COLO668 (cell line): ENCODE measurements around the gene KMT2D.
"Not testable (repeated sequence)": the region's sequence is repeated elsewhere in the genome, so short reads cannot be mapped to it uniquely, and the experiment has no call there.

ENCODE experiments used
- DNase-seq: peaks from one replicate; lab custom pipeline; 2025; ENCODE audit not compliant: unreplicated experiment; lab: John Stamatoyannopoulos, UW

Gene KMT2D

DNA sequence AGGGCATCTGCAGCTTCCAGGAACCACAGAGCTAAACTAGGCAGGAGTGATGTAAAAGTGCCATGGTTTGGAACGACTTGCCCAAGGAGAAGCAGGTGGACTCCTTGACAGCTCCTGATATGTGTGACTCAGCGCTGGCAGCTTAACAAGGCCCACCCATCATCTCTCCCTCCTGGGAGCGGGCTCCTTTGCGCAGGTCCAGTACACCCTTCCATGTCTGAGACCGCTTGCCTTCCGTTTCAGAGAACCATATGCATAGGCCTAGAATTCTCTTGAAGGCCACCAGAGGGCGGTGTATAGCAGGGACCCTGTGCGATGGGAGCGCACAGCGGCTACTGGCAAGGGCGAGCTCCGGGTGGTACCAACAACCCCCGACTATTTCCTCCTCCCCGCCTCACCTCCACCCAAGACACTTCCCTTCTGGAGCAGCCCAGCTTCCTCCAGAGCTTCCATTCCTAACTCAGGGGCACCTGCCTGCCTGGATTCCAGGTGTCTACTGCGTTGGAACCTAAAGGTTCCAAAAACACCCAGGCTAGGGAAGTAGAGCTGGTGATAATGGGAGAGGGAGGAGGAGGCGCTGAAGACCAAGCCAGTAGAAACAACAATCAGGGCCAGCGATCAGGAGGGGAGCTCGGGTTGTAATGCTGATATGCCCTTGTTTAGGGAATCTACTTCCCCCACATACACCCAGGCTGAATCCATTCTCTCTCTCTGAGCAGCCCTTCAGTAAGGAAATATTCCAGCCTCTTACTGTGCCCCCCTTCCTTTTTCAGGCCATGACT lies 27.7 kb upstream of the KMT2D start:
- peak; percentile 51 for DNase-seq

DNA sequence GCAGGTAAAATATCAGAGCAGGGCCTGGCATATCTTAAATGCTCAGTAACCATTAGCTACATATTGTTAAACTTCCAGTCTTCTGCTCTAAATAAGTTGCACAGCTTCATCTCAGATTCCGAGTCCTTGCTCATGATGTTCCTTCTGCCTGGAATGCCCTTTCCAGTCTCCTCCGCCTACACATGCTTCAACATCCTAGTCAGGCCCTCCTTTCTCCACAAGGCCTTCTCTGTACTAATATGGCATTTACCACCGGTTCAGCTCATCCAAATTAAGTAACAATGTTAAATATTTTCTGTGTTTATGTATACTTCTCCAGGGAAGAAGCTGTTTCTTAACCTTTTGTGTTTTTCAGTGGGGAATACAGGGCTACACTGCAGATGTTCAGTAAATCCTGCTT lies 25.5 kb upstream of the KMT2D start:
- no peak for DNase-seq

DNA sequence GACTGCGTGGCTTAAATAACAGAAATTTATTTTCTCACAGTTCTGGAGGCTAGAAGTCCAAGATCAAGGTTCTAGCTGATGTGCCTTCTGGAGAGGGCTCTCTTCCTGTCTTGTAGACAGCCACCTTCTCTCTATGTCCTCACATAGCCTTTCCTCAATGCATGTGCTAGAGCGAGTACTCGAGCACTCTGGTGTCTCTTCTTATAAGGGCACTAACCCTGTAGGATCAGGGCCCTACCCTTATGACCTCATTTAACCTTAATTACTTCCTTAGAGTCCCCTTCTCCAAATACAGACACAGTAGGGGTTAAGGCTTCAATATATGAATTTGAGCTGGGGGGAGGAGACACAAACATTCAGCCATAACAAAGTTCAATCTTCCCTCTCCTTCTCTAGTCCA lies 23.8 kb upstream of the KMT2D start:
- DNase-seq, result no peak

DNA sequence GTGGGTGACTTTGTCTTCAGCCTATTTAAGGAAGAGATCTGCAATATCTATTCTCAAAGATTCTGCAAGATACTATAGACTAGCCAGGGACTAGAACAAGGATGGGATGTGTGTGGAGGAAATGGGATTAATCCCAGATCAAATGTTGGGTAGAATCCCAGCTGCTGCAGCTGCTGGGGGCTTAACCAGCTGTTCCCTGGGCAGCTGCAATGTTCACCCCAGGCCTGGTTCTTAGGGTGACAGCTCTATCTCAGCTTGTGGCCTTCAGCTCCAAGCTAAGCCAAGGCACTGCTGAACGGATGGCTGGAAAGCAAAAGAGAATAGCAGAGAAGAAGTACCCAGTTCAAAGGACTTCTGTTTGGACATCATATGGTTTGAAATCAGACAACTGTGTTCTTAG lies 19.2 kb upstream of the KMT2D start:
- no peak for DNase-seq

DNA sequence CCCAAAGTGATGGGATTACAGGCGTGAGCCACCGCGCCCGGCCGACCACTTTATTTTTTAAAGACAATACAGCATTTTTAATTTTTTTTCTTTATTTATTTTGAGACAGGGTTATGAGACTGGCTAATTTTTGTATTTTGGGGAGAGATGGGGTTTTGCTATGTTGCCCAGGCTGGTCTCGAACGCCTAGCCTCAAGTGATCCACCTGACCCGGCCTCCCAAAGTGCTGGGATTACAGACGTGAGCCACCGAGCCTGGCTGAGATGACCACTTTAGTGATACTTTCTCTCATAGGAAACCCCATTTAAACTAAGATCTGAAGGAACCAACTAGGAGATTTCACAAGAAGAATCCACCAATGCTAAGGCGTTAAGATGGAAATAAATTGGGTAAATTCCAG lies 10.4 kb upstream of the KMT2D start:
- DNase-seq, result no peak

DNA sequence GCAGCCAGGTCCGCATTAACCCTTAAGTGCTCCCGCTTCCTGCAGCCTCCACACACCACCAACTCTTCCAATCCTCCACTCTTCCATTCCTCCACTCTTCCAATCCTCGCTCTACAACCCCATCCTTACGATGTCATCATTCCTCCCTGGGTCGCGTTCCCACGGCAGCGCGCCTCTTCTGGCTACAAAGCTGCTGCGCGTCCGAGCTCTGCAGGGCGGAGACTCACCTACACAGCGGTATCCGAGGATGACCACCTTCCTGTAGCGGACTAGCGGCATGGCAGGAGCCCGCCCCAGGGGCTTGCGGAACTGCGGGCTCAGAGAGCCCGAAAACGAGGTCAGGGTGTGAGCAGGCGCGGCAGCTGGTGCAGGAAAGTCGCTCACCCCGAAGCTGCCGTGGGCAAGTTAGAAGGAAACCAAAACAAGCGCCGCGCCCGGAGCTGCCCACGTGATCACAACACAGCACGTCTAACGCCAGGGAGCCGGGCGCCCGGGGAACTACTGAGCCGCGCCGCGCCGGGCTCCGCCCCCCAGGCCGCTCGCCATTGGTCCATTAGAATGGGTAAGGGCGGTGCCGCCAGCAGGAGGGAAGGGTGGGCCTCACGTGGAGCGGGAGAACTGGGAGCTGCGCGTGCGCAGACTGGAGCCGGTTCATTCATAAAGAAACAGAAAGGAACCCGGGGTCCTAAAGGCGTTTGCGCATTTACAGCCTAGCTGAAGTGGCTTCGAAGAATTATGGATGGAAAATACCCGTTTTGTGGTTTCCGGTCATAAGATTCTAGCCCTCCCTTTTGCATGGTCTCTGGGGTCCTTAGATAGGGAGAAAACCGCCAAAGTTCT lies 9.1 kb upstream of the KMT2D start, which contains the start of gene RHEBL1:
Gene RHEBL1 (minus strand): TSS at position 473 of the 840 bp plus-strand sequence. CDS start 194 bp downstream, at position 279.
- peak; percentile 96 for DNase-seq

DNA sequence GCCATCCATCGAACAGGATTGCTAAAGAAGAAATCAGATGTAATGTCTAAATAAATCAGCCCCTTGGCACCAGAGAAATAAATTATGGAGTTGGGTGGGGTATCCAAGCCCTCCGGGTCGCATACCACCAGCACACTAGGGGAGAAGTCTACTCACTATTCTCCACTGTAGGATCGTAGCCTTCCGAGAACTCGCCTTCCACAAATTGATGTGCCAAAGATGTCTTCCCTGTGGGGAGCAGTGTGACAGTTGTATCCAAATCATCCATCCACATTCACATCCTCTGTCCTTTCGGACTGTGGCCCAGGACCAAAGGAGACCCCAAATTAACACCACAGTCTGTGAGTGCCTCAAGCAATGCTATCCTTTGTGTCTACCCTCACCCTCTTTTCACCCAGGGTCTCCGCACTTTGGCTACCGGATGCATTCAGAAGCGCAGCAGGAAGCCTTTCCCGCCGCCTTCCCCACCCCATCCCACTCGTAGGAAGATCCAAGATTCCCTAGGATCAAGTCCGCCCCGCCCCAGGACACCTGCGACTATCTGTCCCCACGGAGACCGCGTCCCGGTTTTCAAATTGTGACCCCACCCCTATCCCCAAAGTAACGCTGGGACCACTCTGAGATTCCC lies 8.4 kb upstream of the KMT2D start:
- peak; percentile 25 for DNase-seq

DNA sequence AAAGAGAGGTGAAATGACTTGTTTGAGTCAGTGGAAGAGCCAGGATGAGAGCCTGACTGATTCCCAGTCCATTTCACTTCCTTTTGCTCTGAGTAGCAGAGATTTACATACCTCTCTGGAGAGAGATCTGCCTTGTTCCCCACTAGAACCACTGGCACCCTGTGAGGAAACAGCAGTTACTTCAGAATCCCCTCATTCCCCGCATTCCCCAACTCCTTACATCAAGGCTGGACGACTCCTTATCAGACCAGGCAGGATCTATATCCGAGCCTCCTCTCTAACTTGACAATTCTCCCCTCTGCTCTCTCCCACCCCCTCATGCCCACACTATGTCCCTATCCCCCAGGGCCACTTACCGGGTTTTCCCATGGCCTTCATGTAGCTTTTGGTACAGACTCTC lies 5.5 kb upstream of the KMT2D start:
- no peak for DNase-seq

DNA sequence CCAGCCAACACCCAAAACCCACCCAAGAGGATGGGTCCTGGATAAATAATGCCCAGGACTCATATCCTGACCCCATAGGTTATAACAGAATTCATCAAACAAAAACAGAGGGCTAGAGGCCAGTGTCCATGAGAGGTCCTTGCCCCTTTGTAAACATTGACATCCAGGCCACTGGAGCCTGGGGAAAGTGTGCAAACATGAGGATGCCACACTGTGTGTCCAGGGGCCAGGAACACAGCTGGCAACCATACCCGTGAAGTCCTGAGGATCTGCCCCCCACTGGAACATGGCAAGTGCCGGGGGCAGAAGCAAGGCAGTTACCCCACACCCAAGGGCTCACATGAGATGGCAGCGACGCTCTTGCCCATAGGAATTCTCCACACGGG lies 4.2 kb upstream of the KMT2D start:
- no peak for DNase-seq

DNA sequence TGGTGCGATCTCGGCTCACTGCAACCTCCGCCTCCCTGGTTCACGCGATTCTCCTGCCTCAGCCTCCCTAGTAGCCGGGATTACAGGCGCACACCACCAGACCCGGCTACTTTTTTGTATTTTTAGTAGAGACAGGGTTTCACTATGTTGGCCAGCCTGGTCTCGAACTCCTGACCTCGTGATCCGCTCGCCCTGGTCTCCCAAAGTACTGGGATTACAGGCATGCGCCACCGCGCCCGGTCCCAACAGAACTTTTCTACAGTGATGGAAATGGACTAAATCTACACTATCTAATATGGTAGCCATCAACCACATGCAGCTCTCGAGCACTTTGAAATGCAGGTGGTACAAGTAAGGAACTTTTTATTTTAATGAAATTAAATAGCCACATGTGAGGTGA lies 1.3 kb upstream of the KMT2D start:
- not testable (repeated sequence) for DNase-seq

DNA sequence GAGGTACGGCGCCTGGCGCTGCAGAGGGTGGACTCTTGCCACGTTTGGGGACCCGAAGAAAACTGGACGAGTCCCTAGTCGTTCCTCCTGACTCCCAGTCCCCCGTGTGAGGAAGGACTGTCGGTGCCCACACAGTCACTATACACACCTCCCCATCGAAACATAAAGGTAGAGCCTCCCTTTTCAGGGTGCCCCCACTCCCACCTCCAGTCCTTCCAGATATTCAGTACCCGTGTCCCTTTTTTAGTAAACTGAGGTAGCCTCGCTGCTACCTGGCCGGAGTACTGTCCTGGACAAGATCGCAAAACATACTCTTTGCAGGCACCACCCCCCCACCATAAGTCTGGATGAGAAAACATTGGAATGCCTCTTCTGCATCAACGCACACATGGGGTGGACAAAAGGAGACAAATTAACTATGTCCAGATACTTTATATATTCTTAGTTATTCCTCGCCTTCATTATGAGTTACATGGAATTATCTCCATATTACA lies 610 bp upstream of the KMT2D start:
- DNase-seq, result no peak

DNA sequence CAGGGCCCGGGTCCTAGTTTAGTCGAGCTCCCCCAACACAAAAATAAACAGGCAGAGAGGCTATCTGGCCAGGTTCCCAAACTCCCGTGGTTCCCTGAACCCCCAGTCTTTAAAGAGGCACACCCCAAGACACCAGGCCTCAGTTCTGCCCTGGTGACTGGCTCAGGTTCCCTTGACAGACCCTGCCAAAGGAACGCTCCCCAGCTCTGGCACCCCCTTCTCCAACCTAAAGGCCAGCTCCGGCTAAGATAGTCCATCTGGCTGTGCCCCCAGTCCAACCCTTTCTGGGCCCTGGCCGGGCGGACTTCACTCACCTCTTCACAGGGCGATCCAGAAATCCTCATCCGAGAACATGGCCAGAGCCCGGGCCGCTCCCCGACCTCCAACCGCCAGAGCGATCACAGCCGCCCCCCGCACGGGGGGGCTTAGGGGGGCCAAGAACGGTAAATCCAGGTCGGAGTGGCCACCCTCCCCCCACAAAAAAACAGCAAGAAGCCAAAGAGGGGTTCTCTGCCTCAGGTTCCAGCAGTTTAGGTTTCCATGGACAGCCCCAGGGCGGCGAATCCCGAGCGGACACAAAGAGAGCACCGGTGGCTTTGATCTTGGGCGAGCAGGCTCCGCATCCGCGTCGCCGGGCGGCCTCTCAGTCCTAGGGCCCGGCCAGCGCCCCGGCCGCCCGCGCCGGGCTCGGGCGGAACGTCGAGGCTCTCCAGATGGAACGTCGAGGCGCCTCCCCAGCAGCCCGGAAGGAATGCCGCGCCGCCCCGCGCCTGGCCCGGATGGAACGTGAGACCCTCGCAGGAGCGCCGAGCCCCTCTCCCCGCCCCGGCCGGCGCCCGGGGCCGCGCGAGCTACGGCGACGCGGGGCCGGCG lies 1.1 kb downstream of the KMT2D start:
- peak; percentile 42 for DNase-seq

DNA sequence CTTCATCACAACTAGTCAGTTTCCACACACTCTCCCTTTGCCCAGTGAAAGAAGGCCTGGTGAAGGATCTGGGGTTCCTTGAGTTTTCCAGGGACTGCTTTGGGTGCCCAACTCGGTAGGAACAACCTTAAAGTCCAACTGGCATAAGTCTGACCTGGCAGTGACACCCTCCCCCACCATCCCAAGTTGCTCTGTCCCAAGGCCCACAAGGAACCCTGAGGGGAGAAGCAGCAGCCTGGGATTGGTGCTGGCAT lies 1.6 kb downstream of the KMT2D start:
- DNase-seq, result no peak

DNA sequence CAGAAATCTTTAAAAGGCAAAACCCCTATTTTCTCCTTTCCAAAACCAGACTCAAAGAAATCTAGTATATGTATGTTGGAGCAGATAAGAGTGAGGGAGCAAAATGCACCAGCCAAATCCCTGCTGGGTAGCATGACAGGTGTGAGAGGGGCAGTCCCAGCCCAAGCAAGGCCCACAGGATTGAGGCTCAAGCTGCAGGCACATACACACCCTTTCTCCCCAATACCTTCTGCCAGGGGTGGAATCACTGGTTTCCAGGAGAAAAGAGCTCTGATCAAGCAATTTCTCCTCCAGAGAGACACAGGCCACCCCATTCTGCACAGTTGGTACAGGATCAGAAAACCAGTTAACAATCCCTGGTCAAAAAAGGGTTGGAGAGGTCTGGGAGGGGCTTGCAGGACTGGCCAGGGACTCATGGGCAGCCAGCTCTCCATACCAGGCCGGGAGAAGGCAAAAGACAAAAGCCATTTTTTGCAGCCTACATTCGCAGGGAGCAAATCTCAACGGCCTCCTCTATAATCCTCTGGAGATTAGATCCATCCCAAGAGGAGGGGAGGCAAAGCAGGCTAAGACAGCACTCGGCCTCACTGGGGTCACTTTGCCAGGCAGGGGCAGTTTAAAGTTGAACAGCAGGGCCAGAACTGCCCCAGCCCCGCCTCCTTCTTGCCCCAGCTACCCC lies 2.1 kb downstream of the KMT2D start:
- no peak for DNase-seq

DNA sequence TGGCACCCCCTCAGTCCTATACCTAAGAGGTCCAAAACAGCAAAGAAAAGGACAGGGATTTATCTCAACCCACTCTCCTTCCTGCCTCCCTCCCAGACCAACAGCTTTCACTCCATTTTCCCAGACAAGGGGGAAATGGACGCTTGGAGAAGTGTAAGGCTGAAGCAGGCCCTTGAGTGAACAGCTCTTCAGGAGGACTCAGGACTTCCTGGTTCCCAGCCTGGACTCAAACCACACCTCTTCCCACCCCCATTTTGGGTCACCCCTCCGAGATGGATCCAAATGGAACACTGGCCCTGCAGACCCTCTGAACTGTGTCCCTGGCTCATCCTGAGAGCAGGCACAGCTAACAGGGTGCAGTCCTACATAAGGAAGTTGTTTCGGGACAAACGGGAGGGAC lies 2.7 kb downstream of the KMT2D start:
- DNase-seq, result no peak

DNA sequence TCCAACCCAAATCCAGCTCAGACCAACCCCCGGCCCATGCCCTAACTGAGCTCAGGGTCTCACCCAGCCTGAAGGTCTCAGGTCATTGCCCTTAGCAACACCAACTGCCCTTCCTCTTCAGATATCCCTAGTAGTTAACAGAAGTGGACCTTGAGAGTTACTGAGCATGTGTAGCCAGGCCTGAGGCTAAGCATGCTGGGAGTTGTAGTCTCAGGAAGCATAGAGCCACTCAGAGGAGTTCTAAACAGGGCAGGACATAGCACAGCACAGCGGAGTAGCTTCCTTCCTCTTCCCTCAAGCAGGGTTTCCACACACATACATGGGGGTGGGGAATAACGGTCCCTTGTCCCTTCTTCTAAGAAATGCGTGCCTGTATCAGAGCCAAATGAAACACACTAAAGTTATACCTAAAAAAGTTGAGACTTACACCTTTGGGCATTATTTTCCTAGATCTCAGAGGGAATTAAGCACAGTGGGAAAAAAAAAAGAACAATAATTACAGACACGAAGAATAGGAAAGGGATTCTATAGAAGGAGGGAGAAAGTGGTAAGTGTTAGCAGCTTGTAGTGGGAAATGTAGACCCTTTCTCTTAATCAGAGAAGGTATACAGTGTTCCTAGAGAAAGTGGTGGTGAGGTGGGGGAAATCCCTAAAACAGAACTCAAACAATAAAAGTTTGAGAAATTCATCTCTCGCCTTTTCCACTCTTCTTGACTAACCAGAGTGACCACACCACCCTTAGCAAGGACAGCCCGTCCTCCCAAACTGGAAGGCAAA lies 4.4 kb downstream of the KMT2D start:
- peak; percentile 14 for DNase-seq

DNA sequence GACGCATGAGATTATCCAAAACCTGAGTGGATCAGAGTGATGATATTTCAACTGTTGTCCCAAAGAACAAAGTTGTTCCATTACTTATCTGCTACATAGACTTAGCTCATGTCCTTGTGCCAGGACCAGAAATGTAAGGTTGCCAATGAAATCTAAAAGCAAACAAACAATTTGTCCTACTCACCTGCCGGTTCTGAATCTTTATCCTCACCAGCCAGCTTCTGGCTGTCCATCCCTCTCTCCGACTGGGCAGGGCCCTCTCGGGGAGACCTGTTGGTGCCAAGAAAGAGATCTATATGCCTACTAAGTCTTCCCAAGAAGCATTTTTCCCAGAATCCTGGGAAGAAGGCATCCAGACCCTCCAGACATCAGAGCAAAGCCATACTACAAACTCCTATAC lies 5.5 kb downstream of the KMT2D start:
- no peak for DNase-seq

DNA sequence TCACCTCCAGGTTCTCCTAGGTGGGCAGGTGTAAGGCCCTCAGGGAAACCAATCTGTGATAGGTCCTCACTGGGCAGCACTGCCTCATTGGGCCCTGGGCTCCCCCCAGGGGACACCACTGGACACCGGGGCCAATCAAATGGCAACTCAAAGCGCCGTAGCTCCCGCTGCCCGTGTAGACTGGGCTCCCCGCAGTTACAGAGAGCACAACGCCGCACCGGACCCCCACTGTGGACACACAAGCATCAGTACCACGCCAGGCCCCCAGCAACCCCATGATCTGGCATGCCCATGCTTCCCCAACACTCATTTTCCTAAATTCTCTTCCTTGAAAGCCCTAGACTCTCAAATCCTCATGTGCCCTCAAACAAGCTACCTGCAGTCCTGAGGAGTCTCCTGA lies 6.1 kb downstream of the KMT2D start:
- DNase-seq, result no peak

DNA sequence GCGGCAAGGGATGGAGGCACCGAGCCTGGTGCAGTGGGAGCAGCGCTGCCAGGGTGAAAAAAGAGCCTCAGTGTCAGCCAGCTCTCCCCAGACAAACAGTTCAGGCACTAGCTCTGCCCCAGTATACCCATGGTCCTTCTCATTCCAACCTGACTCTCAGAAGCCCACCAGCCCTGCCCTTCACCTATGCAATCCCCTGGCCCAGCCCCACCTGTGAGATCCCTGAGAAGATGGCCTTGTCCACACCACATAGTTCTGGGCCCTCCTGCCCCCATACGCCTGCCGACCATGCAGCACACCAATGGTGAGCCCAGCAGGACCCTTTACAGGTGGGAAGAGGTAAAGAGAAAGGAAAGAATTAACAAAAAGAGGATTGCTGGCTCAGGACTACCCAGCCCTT lies 6.5 kb downstream of the KMT2D start:
- no peak for DNase-seq
